ENCODE results near the gene CFB.

Gene CFB

GRCh38 chr6:31901415-31901952 lies 44.4 kb upstream of the CFB start (continued):
- no peak for TF ChIP-seq HOXC10 (CRISPR knock-in tag; IDR thresholded peaks at IDR 0.05)

- Histone ChIP-seq H3K4me3 (ENCODE audit: low read depth, low read length) (peak within 1 kb of the TSS; percentile 62), H3K4me1 (ENCODE audit: control insufficient read depth, insufficient read depth, low read length) (peaks cover 9% of the 10 kb centered on the region), H3K9me3 (ENCODE audit: control insufficient read depth, insufficient read depth, low read depth, low read length) (no peaks in the 10 kb centered on the region), H3K27ac (ENCODE audit: extremely low read depth, low read depth, low read length) (peak within 1 kb of the TSS; percentile 9), H3K36me3 (ENCODE audit: control insufficient read depth in 2 of 2, insufficient read depth in 1 of 2, low read length in 2 of 2) (peaks cover 0 to 4% of the 10 kb centered on the region in 2 experiments; a peak in 1 of 3 replicates)
- CTCF ChIA-PET, result interaction anchor here (0.6 to 3.8 kb wide), 4 partner anchors 12 to 293 kb away, joined by 3 to 29 read pairs (median 4); no protein-coding TSS in a partner anchor
- POLR2A ChIA-PET, result interaction anchor here (0.6 to 2.4 kb wide), 10 partner anchors 9 to 75 kb away, joined by 3 to 12 read pairs (median 4); partner anchors contain the start of genes DXO, HSPA1B and NEU1
- TF ChIP-seq ZBTB10 (tag by site-specific recombination; IDR thresholded peaks at IDR 0.05) (peak; percentile 98), ZNF24 (tag by site-specific recombination; IDR thresholded peaks at IDR 0.05) (0 out of 2 replicates have a peak, but pooled peaks have one; percentile 54), PRDM2 (tag by site-specific recombination; IDR thresholded peaks at IDR 0.05; ENCODE audit: borderline replicate concordance) (no peak), ZFHX2 (tag by site-specific recombination; conservative IDR thresholded peaks at IDR 0.05) (peak; percentile 56; the same call in 1 of the 2 replicates), ZNF768 (tag by site-specific recombination; IDR thresholded peaks at IDR 0.05) (no peak), IKZF3 (tag by site-specific recombination; IDR thresholded peaks at IDR 0.05) (peak; percentile 58), ZNF423 (tag by site-specific recombination; IDR thresholded peaks at IDR 0.05) (peak; percentile 91), ZBTB49 (tag by site-specific recombination; IDR thresholded peaks at IDR 0.05; ENCODE audit: low read depth) (no peak), GLIS2 (tag by site-specific recombination; IDR thresholded peaks at IDR 0.05) (peak; percentile 92), ZNF366 (tag by site-specific recombination; conservative IDR thresholded peaks at IDR 0.05) (0 out of 2 replicates have a peak, but pooled peaks have one; percentile 15), ZNF843 (tag by site-specific recombination; IDR thresholded peaks at IDR 0.05) (0 out of 2 replicates have a peak, but pooled peaks have one; percentile 11), ZEB2 (tag by site-specific recombination; IDR thresholded peaks at IDR 0.05) (peak; percentile 56; the same call in 1 of the 2 replicates), KLF16 (tag by site-specific recombination; IDR thresholded peaks at IDR 0.05) (peak; percentile 57; the same call in 1 of the 2 replicates), ZNF449 (tag by site-specific recombination; IDR thresholded peaks at IDR 0.05) (0 out of 2 replicates have a peak, but pooled peaks have one; percentile 25), WT1 (tag by site-specific recombination; IDR thresholded peaks at IDR 0.05) (peak; percentile 47), ZNF335 (tag by site-specific recombination; conservative IDR thresholded peaks at IDR 0.05) (peak; percentile 72), ZBTB26 (tag by site-specific recombination; optimal IDR thresholded peaks at IDR 0.05) (peak; percentile 86), ZNF600 (tag by site-specific recombination; IDR thresholded peaks at IDR 0.05) (0 out of 2 replicates have a peak, but pooled peaks have one; percentile 37), ZNF561 (tag by site-specific recombination; IDR thresholded peaks at IDR 0.05; ENCODE audit: borderline replicate concordance) (peak; percentile 86; the same call in 1 of the 2 replicates)
Observed at GRCh38 chr6:31901953-31902643, 43.8 kb upstream of the CFB start, which contains the start of gene ZBTB12. Gene ZBTB12, minus strand, starts transcription at chr6:31902086. Its CDS starts 781 bp downstream, at chr6:31901305.

Data from HEK293 (cell line).